GM21367 (cell line): Measurements from ENCODE around the gene IL9.
"Not testable (repeated sequence)": the region's sequence is repeated elsewhere in the genome, so short reads cannot be mapped to it uniquely, and the experiment has no call there.

Experiments used
- ATAC-seq: cut with Tn5 transposase; IDR thresholded peaks from one replicate; pipeline ENCODE4 v1.9.1; 2021; ENCODE audit not compliant: unreplicated experiment

The IL9 gene

GRCh38 chr5:135869935-135870334 is 25.7 kb downstream of the IL9 start:
- ATAC-seq: no peak

- no peak for ATAC-seq
Observed at GRCh38 chr5:135869276-135869675, 26.4 kb downstream of the IL9 start.

GRCh38 chr5:135868681-135869080 is 27.0 kb downstream of the IL9 start:
- ATAC-seq: no peak

- no peak for ATAC-seq
Observed at GRCh38 chr5:135867599-135867998, 28.0 kb downstream of the IL9 start.

GRCh38 chr5:135866016-135866415 is 29.6 kb downstream of the IL9 start:
- no peak for ATAC-seq

- no peak for ATAC-seq
Observed at GRCh38 chr5:135864503-135865435, 30.9 kb downstream of the IL9 start.

- no peak for ATAC-seq
Observed at GRCh38 chr5:135862744-135863143, 32.9 kb downstream of the IL9 start.

GRCh38 chr5:135862086-135862485 is 33.6 kb downstream of the IL9 start:
- no peak for ATAC-seq

GRCh38 chr5:135861641-135862040 is 34.0 kb downstream of the IL9 start:
- no peak for ATAC-seq

GRCh38 chr5:135859641-135860040 is 36.0 kb downstream of the IL9 start:
- ATAC-seq: no peak

- ATAC-seq: not testable (repeated sequence)
Observed at GRCh38 chr5:135859186-135859585, 36.5 kb downstream of the IL9 start.

GRCh38 chr5:135857630-135858311 is 37.9 kb downstream of the IL9 start:
- ATAC-seq: no peak

GRCh38 chr5:135851915-135852845 is 43.5 kb downstream of the IL9 start:
- no peak for ATAC-seq

GRCh38 chr5:135851186-135851914 is 44.3 kb downstream of the IL9 start:
- no peak for ATAC-seq

GRCh38 chr5:135850671-135851070 is 45.0 kb downstream of the IL9 start:
- ATAC-seq: no peak

GRCh38 chr5:135850231-135850630 is 45.4 kb downstream of the IL9 start:
- ATAC-seq: no peak

GRCh38 chr5:135847976-135848375 is 47.7 kb downstream of the IL9 start:
- ATAC-seq: no peak

- no peak for ATAC-seq
Observed at GRCh38 chr5:135846311-135846710, 49.3 kb downstream of the IL9 start.

- no peak for ATAC-seq
Observed at GRCh38 chr5:135843571-135844337, 51.9 kb downstream of the IL9 start.

- ATAC-seq: no peak
Observed at GRCh38 chr5:135842737-135843136, 52.9 kb downstream of the IL9 start.
